Measurements from ENCODE around the gene TEX10.

DNA sequence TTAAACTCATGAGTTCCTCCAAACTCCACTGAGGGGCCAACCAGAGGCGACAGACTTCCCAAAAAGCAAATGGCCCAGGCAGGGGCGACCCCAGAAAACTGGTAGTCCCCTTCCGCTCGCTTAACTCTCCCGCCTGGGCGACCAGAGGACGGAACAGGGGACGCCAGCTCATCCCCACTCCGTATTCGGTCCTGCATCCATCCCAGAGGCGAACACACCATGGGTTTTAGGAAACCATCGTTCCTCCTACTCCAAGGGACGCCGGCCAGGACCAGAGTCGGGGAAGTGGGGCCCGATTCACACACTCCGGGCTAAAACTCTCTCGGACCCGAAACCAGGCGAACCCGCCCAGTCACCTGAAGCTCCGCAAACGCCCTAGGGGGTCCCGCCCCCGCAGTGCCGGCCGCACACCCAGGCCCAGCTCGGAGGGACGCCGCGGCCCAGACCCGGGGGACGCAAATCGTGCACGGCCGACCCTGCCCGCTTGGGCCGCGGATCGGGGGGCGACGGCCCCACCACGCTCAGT lies 478 bp downstream of the TEX10 start:
- TF ChIP-seq, protein P1, sequence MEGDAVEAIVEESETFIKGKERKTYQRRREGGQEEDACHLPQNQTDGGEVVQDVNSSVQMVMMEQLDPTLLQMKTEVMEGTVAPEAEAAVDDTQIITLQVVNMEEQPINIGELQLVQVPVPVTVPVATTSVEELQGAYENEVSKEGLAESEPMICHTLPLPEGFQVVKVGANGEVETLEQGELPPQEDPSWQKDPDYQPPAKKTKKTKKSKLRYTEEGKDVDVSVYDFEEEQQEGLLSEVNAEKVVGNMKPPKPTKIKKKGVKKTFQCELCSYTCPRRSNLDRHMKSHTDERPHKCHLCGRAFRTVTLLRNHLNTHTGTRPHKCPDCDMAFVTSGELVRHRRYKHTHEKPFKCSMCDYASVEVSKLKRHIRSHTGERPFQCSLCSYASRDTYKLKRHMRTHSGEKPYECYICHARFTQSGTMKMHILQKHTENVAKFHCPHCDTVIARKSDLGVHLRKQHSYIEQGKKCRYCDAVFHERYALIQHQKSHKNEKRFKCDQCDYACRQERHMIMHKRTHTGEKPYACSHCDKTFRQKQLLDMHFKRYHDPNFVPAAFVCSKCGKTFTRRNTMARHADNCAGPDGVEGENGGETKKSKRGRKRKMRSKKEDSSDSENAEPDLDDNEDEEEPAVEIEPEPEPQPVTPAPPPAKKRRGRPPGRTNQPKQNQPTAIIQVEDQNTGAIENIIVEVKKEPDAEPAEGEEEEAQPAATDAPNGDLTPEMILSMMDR (conservative IDR thresholded peaks at IDR 0.05; ENCODE audit: low read length) = no peak
- TF ChIP-seq EZH2phosphoT487 (IDR thresholded peaks at IDR 0.05; ENCODE audit: borderline replicate concordance, low read depth, low read length) = no peak

All from OCI-LY7 (cell line).